SKM-1 treated with dmso at 0.1 percent for 144 hours (cell line): Measurements from ENCODE around the gene LHPP.

Experiments used
- DNase-seq: peaks from one replicate; lab custom pipeline; 2025; ENCODE audit not compliant: unreplicated experiment; lab: John Stamatoyannopoulos, UW

The LHPP gene

GRCh38 chr10:124520558-124521428 lies 59.2 kb downstream of the LHPP start:
- DNase-seq, result no peak

GRCh38 chr10:124521429-124521871 lies 59.8 kb downstream of the LHPP start:
- DNase-seq, result no peak

- no peak for DNase-seq
Measured at GRCh38 chr10:124522131-124522932, 60.7 kb downstream of the LHPP start.

GRCh38 chr10:124522933-124523871 lies 61.6 kb downstream of the LHPP start:
- DNase-seq, result no peak

- DNase-seq, result no peak
Measured at GRCh38 chr10:124523901-124524300, 62.3 kb downstream of the LHPP start.

- no peak for DNase-seq
Measured at GRCh38 chr10:124524991-124525653, 63.5 kb downstream of the LHPP start.

GRCh38 chr10:124525751-124526600 lies 64.4 kb downstream of the LHPP start:
- DNase-seq, result no peak

- DNase-seq, result no peak
Measured at GRCh38 chr10:124526621-124527267, 65.1 kb downstream of the LHPP start.

GRCh38 chr10:124527874-124528395 lies 66.3 kb downstream of the LHPP start:
- DNase-seq, result no peak

GRCh38 chr10:124529661-124530214 lies 68.1 kb downstream of the LHPP start:
- DNase-seq, result no peak

- peak; percentile 60 for DNase-seq
Measured at GRCh38 chr10:124530215-124530665, 68.6 kb downstream of the LHPP start.

GRCh38 chr10:124530816-124531215 lies 69.2 kb downstream of the LHPP start:
- no peak for DNase-seq

GRCh38 chr10:124532106-124532641 lies 70.6 kb downstream of the LHPP start:
- no peak for DNase-seq

- no peak for DNase-seq
Measured at GRCh38 chr10:124532788-124533187, 71.2 kb downstream of the LHPP start.

GRCh38 chr10:124533266-124533665 lies 71.6 kb downstream of the LHPP start:
- no peak for DNase-seq

- no peak for DNase-seq
Measured at GRCh38 chr10:124534231-124534798, 72.7 kb downstream of the LHPP start.

GRCh38 chr10:124534826-124535601 lies 73.4 kb downstream of the LHPP start:
- DNase-seq, result no peak
